ENCODE measurements around the gene DNAI2. TPM values are rescaled to one million over a fixed set of nuclear protein-coding genes. Genes with fewer than 3 reads are reported as not detected.

The DNAI2 gene
- total and polyA plus RNA-seq, 9 of the 15 experiments (the other 6 are each of a cell fraction or from before 2014, with no cell fraction given), result not detected

DNA sequence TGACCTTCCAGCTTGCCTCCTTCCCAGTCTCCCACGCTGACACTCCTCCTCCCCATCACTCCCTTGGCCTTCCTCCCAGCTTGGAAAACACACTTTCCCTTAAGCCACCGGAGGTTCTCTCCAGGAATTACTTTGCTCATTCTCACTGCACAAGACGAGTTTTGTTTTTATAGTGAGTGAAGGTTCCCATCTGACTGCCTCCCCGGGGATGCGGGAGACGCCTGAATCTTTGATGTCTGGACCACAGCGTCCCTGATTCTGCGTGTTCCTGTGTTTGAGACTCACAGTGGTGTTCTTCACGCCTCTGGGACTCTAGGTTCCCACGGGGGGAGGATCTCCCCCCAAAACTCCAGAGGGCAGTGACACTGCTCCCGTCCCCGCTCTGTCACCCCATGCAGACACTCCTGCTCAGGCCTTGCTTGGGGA, 2.0 kb downstream of the DNAI2 start:
- TF ChIP-seq, protein P1, sequence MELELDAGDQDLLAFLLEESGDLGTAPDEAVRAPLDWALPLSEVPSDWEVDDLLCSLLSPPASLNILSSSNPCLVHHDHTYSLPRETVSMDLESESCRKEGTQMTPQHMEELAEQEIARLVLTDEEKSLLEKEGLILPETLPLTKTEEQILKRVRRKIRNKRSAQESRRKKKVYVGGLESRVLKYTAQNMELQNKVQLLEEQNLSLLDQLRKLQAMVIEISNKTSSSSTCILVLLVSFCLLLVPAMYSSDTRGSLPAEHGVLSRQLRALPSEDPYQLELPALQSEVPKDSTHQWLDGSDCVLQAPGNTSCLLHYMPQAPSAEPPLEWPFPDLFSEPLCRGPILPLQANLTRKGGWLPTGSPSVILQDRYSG (tag; conservative IDR thresholded peaks at IDR 0.05; ENCODE audit: low read depth), result no peak
- TF ChIP-seq ZNF143 (CRISPR knock-in tag; IDR thresholded peaks at IDR 0.05), result no peak
- TF ChIP-seq ZNF12 (CRISPR knock-in tag; IDR thresholded peaks at IDR 0.05), result no peak
- TF ChIP-seq HLTF (IDR thresholded peaks at IDR 0.05), result no peak
- TF ChIP-seq, protein P2, sequence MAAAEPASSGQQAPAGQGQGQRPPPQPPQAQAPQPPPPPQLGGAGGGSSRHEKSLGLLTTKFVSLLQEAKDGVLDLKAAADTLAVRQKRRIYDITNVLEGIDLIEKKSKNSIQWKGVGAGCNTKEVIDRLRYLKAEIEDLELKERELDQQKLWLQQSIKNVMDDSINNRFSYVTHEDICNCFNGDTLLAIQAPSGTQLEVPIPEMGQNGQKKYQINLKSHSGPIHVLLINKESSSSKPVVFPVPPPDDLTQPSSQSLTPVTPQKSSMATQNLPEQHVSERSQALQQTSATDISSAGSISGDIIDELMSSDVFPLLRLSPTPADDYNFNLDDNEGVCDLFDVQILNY (CRISPR knock-in tag; IDR thresholded peaks at IDR 0.05), result no peak
- no peak for TF ChIP-seq NFATC3 (IDR thresholded peaks at IDR 0.05)
- TF ChIP-seq BCOR (IDR thresholded peaks at IDR 0.05), result no peak
- no peak for TF ChIP-seq EZH2 (IDR thresholded peaks at IDR 0.05; ENCODE audit: borderline replicate concordance, low read depth, low read length)
- TF ChIP-seq, protein P3, sequence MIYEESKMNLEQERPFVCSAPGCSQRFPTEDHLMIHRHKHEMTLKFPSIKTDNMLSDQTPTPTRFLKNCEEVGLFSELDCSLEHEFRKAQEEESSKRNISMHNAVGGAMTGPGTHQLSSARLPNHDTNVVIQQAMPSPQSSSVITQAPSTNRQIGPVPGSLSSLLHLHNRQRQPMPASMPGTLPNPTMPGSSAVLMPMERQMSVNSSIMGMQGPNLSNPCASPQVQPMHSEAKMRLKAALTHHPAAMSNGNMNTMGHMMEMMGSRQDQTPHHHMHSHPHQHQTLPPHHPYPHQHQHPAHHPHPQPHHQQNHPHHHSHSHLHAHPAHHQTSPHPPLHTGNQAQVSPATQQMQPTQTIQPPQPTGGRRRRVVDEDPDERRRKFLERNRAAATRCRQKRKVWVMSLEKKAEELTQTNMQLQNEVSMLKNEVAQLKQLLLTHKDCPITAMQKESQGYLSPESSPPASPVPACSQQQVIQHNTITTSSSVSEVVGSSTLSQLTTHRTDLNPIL (CRISPR knock-in tag; IDR thresholded peaks at IDR 0.05), result no peak
- TF ChIP-seq NFIX (CRISPR knock-in tag; IDR thresholded peaks at IDR 0.05; ENCODE audit: low read depth), result no peak
- TF ChIP-seq RBM22 (IDR thresholded peaks at IDR 0.05; ENCODE audit: low read depth, low read length, poor library complexity, severe bottlenecking), result no peak
- no peak for TF ChIP-seq KHSRP (IDR thresholded peaks at IDR 0.05)
- no peak for TF ChIP-seq KAT7 (CRISPR knock-in tag; IDR thresholded peaks at IDR 0.05; ENCODE audit: borderline replicate concordance)
- TF ChIP-seq TAF1 (IDR thresholded peaks at IDR 0.05; ENCODE audit: control insufficient read depth, extremely low read depth, insufficient read depth, low read length, severe bottlenecking), result no peak
- TF ChIP-seq ZBTB7A (IDR thresholded peaks at IDR 0.05; ENCODE audit: borderline replicate concordance, control insufficient read depth, low read depth, low read length), result no peak
- no peak for TF ChIP-seq HDAC1 (IDR thresholded peaks at IDR 0.05)
- no peak for TF ChIP-seq ZNF57 (CRISPR knock-in tag; IDR thresholded peaks at IDR 0.05)
- TF ChIP-seq ZNF444 (CRISPR knock-in tag; IDR thresholded peaks at IDR 0.05), result no peak
- TF ChIP-seq JUNB (CRISPR knock-in tag; conservative IDR thresholded peaks at IDR 0.05), result no peak
- TF ChIP-seq SRSF7 (optimal IDR thresholded peaks at IDR 0.05; ENCODE audit: low read depth, low read length), result no peak
- no peak overlapping the region for H2AFZ ChIP-seq (ENCODE audit: low read depth, low read length)
- peaks cover 2 to 10% of the 10 kb centered on the region in 2 experiments; a peak in 3 of 5 replicates for H3K4me1 ChIP-seq (replicated peaks in 1 of 2; ENCODE audit: control insufficient read depth in 2 of 2, insufficient read depth in 2 of 2, low read length in 2 of 2)
- H3K9me3 ChIP-seq (replicated peaks; ENCODE audit: control insufficient read depth, insufficient read depth, low read depth, low read length), result no peaks in the 10 kb centered on the region
- no peaks in the 10 kb centered on the region for H3K36me3 ChIP-seq (ENCODE audit: control insufficient read depth, insufficient read depth, low read length)
- H4K20me1 ChIP-seq (replicated peaks; ENCODE audit: control insufficient read depth, insufficient read depth, low read length), result peaks cover 4% of the 10 kb centered on the region; the same call in 1 of the 2 replicates
- peak overlapping the region in 1 of 2 experiments; percentile 16; a peak in 1 of 4 replicates for H3K9ac ChIP-seq (ENCODE audit: insufficient read depth in 1 of 2, low read depth in 2 of 2, low read length in 2 of 2)
- ChIA-PET POLR2A (interaction anchor here (0.8 kb wide), 1 partner anchor 13 kb away, joined by 3 read pairs; no protein-coding TSS in a partner anchor), CTCF (ENCODE audit: low intra/inter-chr PET ratio) (no interaction called here)
- H3K79me2 ChIP-seq (ENCODE audit: control insufficient read depth, insufficient read depth, low read length), result no peaks in the 10 kb centered on the region
- H3K9me1 ChIP-seq (ENCODE audit: control insufficient read depth, insufficient read depth, low read length), result no peaks in the 10 kb centered on the region
- no peak for FAIRE-seq
- WGBS (ENCODE audit: insufficient coverage, low coverage, missing lambda C conversion rate), result 9% methylated on average over 11 of the region's 12 CpGs
- no TSS peak for BruUV-seq (replicated peaks)
- no peak overlapping the region for H3K4me3 ChIP-seq
- H3K27me3 ChIP-seq (ENCODE audit: control insufficient read depth in 2 of 2, insufficient read depth in 2 of 2, low read length in 2 of 2), result peaks cover 27 to 51% of the 10 kb centered on the region in 2 experiments
- in situ Hi-C loops (cut with MboI) (no loop called here), intact Hi-C loops (cut with micrococcal nuclease) (no loop called here)
- no peak overlapping the region for H3K27ac ChIP-seq (ENCODE audit: extremely low read depth, low read depth, low read length)
- H3K4me2 ChIP-seq (ENCODE audit: insufficient read depth, low read length), result no peak overlapping the region
- DNase-seq (ENCODE audit: extremely low read depth in 1 of 4, low spot score in 3 of 4), result no peak
- ATAC-seq, result no peak

All from K562 (cell line).